Measurements from ENCODE around the gene FDPS.
"Not testable (repeated sequence)": the region's sequence is repeated elsewhere in the genome, so short reads cannot be mapped to it uniquely, and the experiment has no call there.

FDPS gene

DNA sequence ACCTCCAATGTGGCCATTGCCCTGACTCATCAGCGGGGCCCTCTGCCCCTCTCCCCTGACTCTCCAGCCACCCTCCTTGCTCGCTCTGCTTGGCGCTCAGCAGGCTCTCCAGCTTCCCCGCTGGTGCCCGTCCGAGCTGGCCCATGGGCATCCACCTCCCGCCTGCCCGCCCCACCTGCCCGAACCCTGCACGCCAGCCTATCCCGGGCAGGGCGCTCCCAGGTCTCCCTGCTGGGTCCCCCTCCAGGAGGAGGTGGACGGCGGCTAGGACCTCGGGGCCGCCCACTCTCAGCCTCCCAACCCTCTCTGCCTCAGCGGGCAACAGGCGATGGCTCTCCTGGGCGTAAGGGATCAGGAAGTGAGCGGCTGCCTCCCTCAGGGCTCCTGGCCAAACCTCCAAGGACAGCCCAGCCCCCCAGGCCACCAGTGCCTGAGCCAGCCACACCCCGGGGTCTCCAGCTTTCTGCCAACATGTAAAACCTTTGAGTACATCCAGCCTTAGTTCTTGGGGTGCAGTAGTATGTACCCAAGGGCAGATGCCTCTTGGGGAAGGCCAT, 20.6 kb upstream of the FDPS start:
- no peaks in the 10 kb centered on the region for H3K4me1 ChIP-seq (ENCODE audit: control insufficient read depth, insufficient read depth, low read length)
- H3K9ac ChIP-seq (ENCODE audit: low read depth, low read length): no peak overlapping the region
- no peak overlapping the region for H3K27ac ChIP-seq (ENCODE audit: low read depth, low read length)
- no peak overlapping the region for H3K4me3 ChIP-seq (ENCODE audit: low read depth, low read length)
- no peaks in the 10 kb centered on the region for H3K9me3 ChIP-seq (ENCODE audit: control insufficient read depth, insufficient read depth, low read length)
- H3K36me3 ChIP-seq (ENCODE audit: control insufficient read depth, insufficient read depth, low read length): no peaks in the 10 kb centered on the region
- peaks cover 3% of the 10 kb centered on the region for H3K27me3 ChIP-seq (ENCODE audit: control insufficient read depth, insufficient read depth, low read length)

DNA sequence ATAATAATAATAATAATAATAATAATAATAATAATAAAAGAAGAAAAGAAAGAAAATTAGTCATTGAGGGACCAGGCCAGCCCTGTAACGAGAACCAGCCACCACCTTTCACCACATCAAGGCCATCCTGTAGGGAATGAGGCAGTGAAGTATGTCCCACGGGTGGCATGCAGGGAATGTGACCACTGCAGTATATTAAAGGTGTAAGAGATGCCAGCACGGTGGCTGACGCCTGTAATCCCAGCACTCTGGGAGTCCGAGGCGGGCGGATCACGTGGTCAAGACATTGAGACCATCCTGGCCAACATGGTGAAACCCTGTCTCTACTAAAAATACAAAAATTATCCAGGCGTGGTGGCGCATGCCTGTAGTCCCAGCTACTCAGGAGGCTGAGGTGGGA, 17.7 kb upstream of the FDPS start:
- H3K36me3 ChIP-seq (ENCODE audit: control insufficient read depth, insufficient read depth, low read length); H3K4me3 ChIP-seq (ENCODE audit: low read depth, low read length); H3K27ac ChIP-seq (ENCODE audit: low read depth, low read length): not testable (repeated sequence)

DNA sequence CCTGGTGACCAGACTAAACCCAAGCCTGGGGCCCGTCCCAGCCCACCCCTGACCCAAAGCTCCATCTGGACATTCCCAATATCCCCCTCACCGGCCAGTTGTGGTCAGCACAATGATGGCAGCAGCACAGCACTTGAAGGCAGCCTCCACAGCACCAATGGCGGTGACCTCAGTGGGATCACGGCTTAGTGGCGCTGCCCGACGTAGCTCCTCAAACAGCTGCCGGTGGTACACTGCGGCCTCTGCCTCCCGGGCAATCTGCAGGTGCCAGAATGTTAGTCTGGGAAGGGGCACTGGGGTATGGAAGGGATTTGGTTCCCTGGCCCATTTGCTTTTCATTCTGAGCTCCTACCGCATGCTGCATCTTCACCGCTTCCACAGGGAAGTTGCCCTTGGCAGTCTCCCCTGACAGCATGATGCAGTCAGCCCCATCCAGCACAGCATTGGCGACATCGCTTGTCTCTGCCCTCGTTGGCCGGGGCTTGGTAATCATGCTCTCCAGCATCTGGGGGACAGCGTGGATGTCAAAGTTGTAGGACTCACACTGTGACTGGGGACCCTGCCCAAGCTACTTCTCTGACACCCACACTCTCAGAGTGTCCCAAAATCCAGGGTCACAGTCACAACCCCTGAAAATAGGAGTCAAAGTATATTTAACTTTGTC, 15.4 kb upstream of the FDPS start:
- no peaks in the 10 kb centered on the region for H3K9me3 ChIP-seq (ENCODE audit: control insufficient read depth, insufficient read depth, low read length)
- no peaks in the 10 kb centered on the region for H3K36me3 ChIP-seq (ENCODE audit: control insufficient read depth, insufficient read depth, low read length)
- H3K4me1 ChIP-seq (ENCODE audit: control insufficient read depth, insufficient read depth, low read length): peaks cover 17% of the 10 kb centered on the region; the same call in 1 of the 2 replicates
- no peak overlapping the region for H3K9ac ChIP-seq (ENCODE audit: low read depth, low read length)
- no peak overlapping the region for H3K4me3 ChIP-seq (ENCODE audit: low read depth, low read length)
- H3K27me3 ChIP-seq (ENCODE audit: control insufficient read depth, insufficient read depth, low read length): peaks cover 37% of the 10 kb centered on the region
- H3K27ac ChIP-seq (ENCODE audit: low read depth, low read length): no peak overlapping the region

More for the DNA sequence above, 17.7 kb upstream of the FDPS start:
- H3K4me1 ChIP-seq (ENCODE audit: control insufficient read depth, insufficient read depth, low read length); H3K9ac ChIP-seq (ENCODE audit: low read depth, low read length); H3K9me3 ChIP-seq (ENCODE audit: control insufficient read depth, insufficient read depth, low read length): not testable (repeated sequence)
- H3K27me3 ChIP-seq (ENCODE audit: control insufficient read depth, insufficient read depth, low read length): peaks cover 31% of the 10 kb centered on the region

GRCh38 chr1:155294520-155295182, 14.0 kb upstream of the FDPS start:
- Histone ChIP-seq H3K9me3 (ENCODE audit: control insufficient read depth, insufficient read depth, low read length) (no peaks in the 10 kb centered on the region), H3K27ac (ENCODE audit: low read depth, low read length) (no peak overlapping the region), H3K36me3 (ENCODE audit: control insufficient read depth, insufficient read depth, low read length) (no peaks in the 10 kb centered on the region), H3K27me3 (ENCODE audit: control insufficient read depth, insufficient read depth, low read length) (peaks cover 37% of the 10 kb centered on the region), H3K4me1 (ENCODE audit: control insufficient read depth, insufficient read depth, low read length) (peaks cover 17% of the 10 kb centered on the region; the same call in 1 of the 2 replicates), H3K4me3 (ENCODE audit: low read depth, low read length) (peak overlapping the region; percentile 83), H3K9ac (ENCODE audit: low read depth, low read length) (no peak overlapping the region)

DNA sequence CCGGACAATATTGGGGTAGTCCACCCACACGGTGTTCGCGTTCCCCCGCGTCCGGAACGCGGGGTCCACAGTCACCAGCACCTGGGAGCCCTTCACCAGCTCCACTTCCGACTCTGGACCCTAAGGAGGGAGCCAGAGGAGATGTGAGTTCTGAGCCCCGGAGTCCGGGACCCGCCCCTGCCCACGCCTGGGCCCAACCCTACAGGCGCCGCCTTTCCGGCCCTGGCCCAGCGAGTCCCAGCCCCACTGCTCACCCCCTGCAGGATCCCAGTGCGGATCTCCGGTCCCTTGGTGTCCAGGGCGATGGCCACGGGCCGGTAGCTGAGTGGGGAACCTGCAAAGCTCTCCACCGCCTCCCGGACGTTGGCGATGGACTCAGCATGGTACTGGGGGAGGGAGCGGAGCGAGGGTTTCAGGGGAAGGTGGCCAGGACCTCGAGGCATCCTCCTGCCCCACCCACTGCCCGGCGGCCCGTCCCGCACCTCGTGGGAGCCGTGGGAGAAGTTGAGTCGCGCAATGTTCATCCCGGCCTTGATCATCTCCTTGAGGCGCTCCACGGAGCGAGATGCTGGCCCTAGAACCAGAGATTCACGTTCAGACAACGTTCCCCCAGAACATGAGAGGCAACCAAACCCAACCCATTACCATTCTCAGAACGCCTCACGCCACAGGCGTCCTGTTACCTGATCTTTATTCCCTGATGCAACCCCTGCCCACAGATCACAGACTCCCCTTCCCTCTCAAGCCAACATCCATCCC, 13.3 kb upstream of the FDPS start:
- Histone ChIP-seq H3K9me3 (ENCODE audit: control insufficient read depth, insufficient read depth, low read length) (no peaks in the 10 kb centered on the region), H3K4me3 (ENCODE audit: low read depth, low read length) (peak overlapping the region; percentile 83), H3K36me3 (ENCODE audit: control insufficient read depth, insufficient read depth, low read length) (no peaks in the 10 kb centered on the region), H3K9ac (ENCODE audit: low read depth, low read length) (no peak overlapping the region), H3K4me1 (ENCODE audit: control insufficient read depth, insufficient read depth, low read length) (peaks cover 17% of the 10 kb centered on the region; the same call in 1 of the 2 replicates), H3K27ac (ENCODE audit: low read depth, low read length) (no peak overlapping the region), H3K27me3 (ENCODE audit: control insufficient read depth, insufficient read depth, low read length) (peaks cover 37% of the 10 kb centered on the region)

DNA sequence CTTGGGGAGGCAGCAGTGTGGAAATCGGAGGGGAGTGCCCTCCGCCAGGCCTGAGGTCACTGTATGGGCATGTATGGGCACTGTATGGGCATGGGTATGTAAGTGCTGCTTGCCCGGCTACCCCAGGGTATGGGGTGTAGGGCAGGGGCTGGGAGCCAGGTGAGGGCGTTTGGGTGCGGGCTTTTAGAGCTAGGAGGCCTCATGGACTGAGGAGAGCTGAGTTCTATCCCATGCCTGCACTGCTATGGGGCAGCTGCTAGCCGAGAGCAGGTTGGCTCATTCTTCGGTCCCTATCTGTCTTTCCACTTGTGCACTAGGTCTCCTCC, 12.8 kb upstream of the FDPS start:
- Histone ChIP-seq H3K9me3 (ENCODE audit: control insufficient read depth, insufficient read depth, low read length) (no peaks in the 10 kb centered on the region), H3K27me3 (ENCODE audit: control insufficient read depth, insufficient read depth, low read length) (peaks cover 37% of the 10 kb centered on the region), H3K4me3 (ENCODE audit: low read depth, low read length) (peak overlapping the region; percentile 83), H3K4me1 (ENCODE audit: control insufficient read depth, insufficient read depth, low read length) (peaks cover 17% of the 10 kb centered on the region; the same call in 1 of the 2 replicates), H3K27ac (ENCODE audit: low read depth, low read length) (no peak overlapping the region), H3K36me3 (ENCODE audit: control insufficient read depth, insufficient read depth, low read length) (no peaks in the 10 kb centered on the region), H3K9ac (ENCODE audit: low read depth, low read length) (no peak overlapping the region)

GRCh38 chr1:155296661-155297060, 12.0 kb upstream of the FDPS start:
- no peak overlapping the region for H3K9ac ChIP-seq (ENCODE audit: low read depth, low read length)

GRCh38 chr1:155297384-155297783, 11.3 kb upstream of the FDPS start:
- H3K9me3 ChIP-seq (ENCODE audit: control insufficient read depth, insufficient read depth, low read length): no peaks in the 10 kb centered on the region

More at GRCh38 chr1:155296661-155297060, 12.0 kb upstream of the FDPS start:
- Histone ChIP-seq H3K36me3 (ENCODE audit: control insufficient read depth, insufficient read depth, low read length) (no peaks in the 10 kb centered on the region), H3K27ac (ENCODE audit: low read depth, low read length) (no peak overlapping the region), H3K4me1 (ENCODE audit: control insufficient read depth, insufficient read depth, low read length) (peaks cover 17% of the 10 kb centered on the region; the same call in 1 of the 2 replicates), H3K27me3 (ENCODE audit: control insufficient read depth, insufficient read depth, low read length) (peaks cover 37% of the 10 kb centered on the region), H3K4me3 (ENCODE audit: low read depth, low read length) (no peak overlapping the region), H3K9me3 (ENCODE audit: control insufficient read depth, insufficient read depth, low read length) (no peaks in the 10 kb centered on the region)

GRCh38 chr1:155300024-155300423, 8.6 kb upstream of the FDPS start:
- no peaks in the 10 kb centered on the region for H3K36me3 ChIP-seq (ENCODE audit: control insufficient read depth, insufficient read depth, low read length)
- H3K4me3 ChIP-seq (ENCODE audit: low read depth, low read length): no peak overlapping the region
- H3K9ac ChIP-seq (ENCODE audit: low read depth, low read length): no peak overlapping the region
- H3K27me3 ChIP-seq (ENCODE audit: control insufficient read depth, insufficient read depth, low read length): peaks cover 19% of the 10 kb centered on the region
- H3K27ac ChIP-seq (ENCODE audit: low read depth, low read length): no peak overlapping the region
- peaks cover 14% of the 10 kb centered on the region; the same call in 1 of the 2 replicates for H3K4me1 ChIP-seq (ENCODE audit: control insufficient read depth, insufficient read depth, low read length)
- H3K9me3 ChIP-seq (ENCODE audit: control insufficient read depth, insufficient read depth, low read length): no peaks in the 10 kb centered on the region

More at GRCh38 chr1:155297384-155297783, 11.3 kb upstream of the FDPS start:
- no peak overlapping the region for H3K9ac ChIP-seq (ENCODE audit: low read depth, low read length)
- H3K4me3 ChIP-seq (ENCODE audit: low read depth, low read length): no peak overlapping the region
- H3K27me3 ChIP-seq (ENCODE audit: control insufficient read depth, insufficient read depth, low read length): peaks cover 37% of the 10 kb centered on the region
- H3K4me1 ChIP-seq (ENCODE audit: control insufficient read depth, insufficient read depth, low read length): peaks cover 17% of the 10 kb centered on the region; the same call in 1 of the 2 replicates
- H3K27ac ChIP-seq (ENCODE audit: low read depth, low read length): no peak overlapping the region
- no peaks in the 10 kb centered on the region for H3K36me3 ChIP-seq (ENCODE audit: control insufficient read depth, insufficient read depth, low read length)

DNA sequence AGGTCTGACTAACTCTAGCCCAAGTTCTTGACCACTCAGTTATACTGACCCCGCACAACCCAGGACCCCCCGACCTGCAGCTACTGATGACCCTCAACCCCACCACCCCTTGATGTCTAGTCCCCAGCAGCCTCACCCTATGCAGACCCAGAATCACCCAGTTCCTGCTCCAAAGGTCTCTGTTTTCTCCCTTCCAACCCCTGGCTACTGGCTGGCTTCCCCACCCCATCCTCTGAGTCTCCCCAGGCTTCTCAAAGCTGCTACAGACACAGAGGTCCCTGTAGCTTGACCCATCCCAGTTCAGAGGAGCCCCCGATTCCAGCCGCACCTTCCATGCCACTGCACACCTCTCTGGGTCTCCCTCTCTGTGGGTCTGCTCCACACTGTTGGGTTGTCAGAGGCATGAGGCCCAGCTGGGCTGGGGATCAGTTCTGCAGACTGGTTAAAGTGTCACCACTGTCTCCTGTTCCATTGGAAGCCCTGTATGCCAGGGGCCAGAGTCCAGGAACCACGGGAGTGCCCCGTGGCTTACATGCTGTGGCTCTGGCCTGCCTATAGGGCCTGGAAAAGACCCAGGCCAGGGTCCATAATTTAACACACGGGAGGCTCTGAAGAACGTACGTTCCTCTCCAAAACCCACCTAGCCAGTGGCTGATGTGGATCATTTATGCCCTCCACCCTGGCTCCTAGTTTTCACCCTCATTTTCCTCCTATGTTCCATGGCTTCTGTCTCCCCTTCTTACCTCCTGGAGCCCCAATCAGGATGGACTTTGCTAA, 7.9 kb upstream of the FDPS start:
- Histone ChIP-seq H3K4me3 (ENCODE audit: low read depth, low read length) (no peak overlapping the region), H3K36me3 (ENCODE audit: control insufficient read depth, insufficient read depth, low read length) (no peaks in the 10 kb centered on the region), H3K27me3 (ENCODE audit: control insufficient read depth, insufficient read depth, low read length) (peaks cover 12% of the 10 kb centered on the region), H3K9ac (ENCODE audit: low read depth, low read length) (no peak overlapping the region), H3K9me3 (ENCODE audit: control insufficient read depth, insufficient read depth, low read length) (no peaks in the 10 kb centered on the region), H3K27ac (ENCODE audit: low read depth, low read length) (no peak overlapping the region), H3K4me1 (ENCODE audit: control insufficient read depth, insufficient read depth, low read length) (peaks cover 12% of the 10 kb centered on the region; the same call in 1 of the 2 replicates)
